Spinal cord (tissue), 10 donors: ENCODE measurements around the gene INO80. TPM values are rescaled to one million over a fixed set of nuclear protein-coding genes. Genes with fewer than 3 reads are reported as not detected.
"Not testable (repeated sequence)": the region's sequence is repeated elsewhere in the genome, so short reads cannot be mapped to it uniquely, and the experiment has no call there.

ENCODE experiments used
- DNase-seq, 6 donors: peaks; one replicate each; pipeline versions ENCODE4 v3.0.0 to v3.0.0-alpha.2; 2013 to 2015; ENCODE audit warnings: low spot score in 6 of 6, low read depth in 4 of 6
- H3K27ac ChIP-seq: one replicate; pipeline ENCODE4 v1.5.1; 2013; ENCODE audit warnings: low read depth, low read length, control low read depth
- H3K27me3 ChIP-seq: one replicate; pipeline ENCODE4 v1.6.1; 2013; ENCODE audit warnings: low read length; ENCODE audit not compliant: control insufficient read depth, insufficient read depth
- H3K36me3 ChIP-seq: one replicate; pipeline ENCODE4 v1.6.1; 2013; ENCODE audit warnings: low read length; ENCODE audit not compliant: control insufficient read depth, insufficient read depth
- H3K4me1 ChIP-seq: one replicate; pipeline ENCODE4 v1.6.1; 2013; ENCODE audit warnings: low read length; ENCODE audit not compliant: control insufficient read depth, insufficient read depth
- H3K4me3 ChIP-seq: one replicate; pipeline ENCODE4 v1.5.1; 2013; ENCODE audit warnings: low read depth, low read length, control low read depth
- H3K9me3 ChIP-seq: one replicate; pipeline ENCODE4 v1.6.1; 2013; ENCODE audit warnings: low read length; ENCODE audit not compliant: control insufficient read depth, insufficient read depth
- WGBS: methylation state at CpG from one replicate; pipeline ENCODE4 v1.1.5; 2013; ENCODE audit warnings: missing lambda C conversion rate; ENCODE audit not compliant: insufficient coverage; 5-methylcytosine and 5-hydroxymethylcytosine counted together
- polyA plus RNA-seq, 2 donors: library from polyadenylated mRNA; unstranded; fragments of 120-200 nt; gene quantifications; one replicate each; pipeline ENCODE4 v1.2.1, GENCODE V29; 2013; ENCODE audit not compliant: insufficient read length in 2 of 2
- total RNA-seq, 2 donors: library from RNA; depleted of rRNA in 1 of 2; stranded (reverse); fragments of 120-200 nt in 1 of 2; fragments of >200 nt in 1 of 2; gene quantifications; one replicate each; pipeline versions ENCODE4 v1.2.3 to v1.2.4, GENCODE V29; 2013 to 2014
- donor health status: healthy.

Gene INO80
- total and polyA plus RNA-seq, 4 donors = 15.9 to 27.8 (median 19.3) TPM

- H3K27me3 ChIP-seq = no peaks in the 10 kb centered on the region
- no peak overlapping the region for H3K27ac ChIP-seq
- H3K4me3 ChIP-seq = no peak overlapping the region
- H3K36me3 ChIP-seq = no peaks in the 10 kb centered on the region
- peaks cover 18% of the 10 kb centered on the region for H3K4me1 ChIP-seq
- H3K9me3 ChIP-seq = no peaks in the 10 kb centered on the region
- no peak for DNase-seq
- 87% methylated on average over 12 of the region's 12 CpGs for WGBS
Observed at GRCh38 chr15:40963201-40963600, 152.9 kb downstream of the INO80 start.

- not testable (repeated sequence) for H3K36me3 ChIP-seq, H3K9me3 ChIP-seq, DNase-seq, H3K27ac ChIP-seq, H3K27me3 ChIP-seq, H3K4me3 ChIP-seq
- H3K4me1 ChIP-seq = peaks cover 26% of the 10 kb centered on the region
- WGBS = 90% methylated on average over 12 of the region's 14 CpGs
Observed at GRCh38 chr15:40962317-40962716, 153.8 kb downstream of the INO80 start.

GRCh38 chr15:40961740-40962139, 154.3 kb downstream of the INO80 start:
- not testable (repeated sequence) for H3K36me3 ChIP-seq, DNase-seq, H3K27ac ChIP-seq, H3K4me3 ChIP-seq, H3K27me3 ChIP-seq, H3K9me3 ChIP-seq
- H3K4me1 ChIP-seq = peaks cover 30% of the 10 kb centered on the region
- WGBS = 97% methylated on average over 10 of the region's 25 CpGs

- 82% methylated on average over 9 of the region's 11 CpGs for WGBS
- no peak for DNase-seq
- H3K9me3 ChIP-seq = no peaks in the 10 kb centered on the region
- H3K27me3 ChIP-seq = no peaks in the 10 kb centered on the region
- no peak overlapping the region for H3K27ac ChIP-seq
- no peak overlapping the region for H3K4me3 ChIP-seq
- H3K36me3 ChIP-seq = peaks cover 12% of the 10 kb centered on the region
- H3K4me1 ChIP-seq = peaks cover 33% of the 10 kb centered on the region
Observed at GRCh38 chr15:40960925-40961324, 155.2 kb downstream of the INO80 start.

GRCh38 chr15:40960151-40960885, 155.8 kb downstream of the INO80 start:
- no peak for DNase-seq
- Histone ChIP-seq H3K4me3 (no peak overlapping the region), H3K27me3 (no peaks in the 10 kb centered on the region), H3K4me1 (peaks cover 37% of the 10 kb centered on the region), H3K27ac (no peak overlapping the region), H3K9me3 (no peaks in the 10 kb centered on the region), H3K36me3 (peaks cover 18% of the 10 kb centered on the region)
- 85% methylated on average over 16 of the region's 16 CpGs for WGBS

GRCh38 chr15:40959331-40960141, 156.5 kb downstream of the INO80 start:
- H3K27ac ChIP-seq = no peak overlapping the region
- H3K4me1 ChIP-seq = peaks cover 41% of the 10 kb centered on the region
- no peaks in the 10 kb centered on the region for H3K9me3 ChIP-seq
- WGBS = 52% methylated on average over 12 of the region's 22 CpGs
- no peak for DNase-seq
- H3K36me3 ChIP-seq = peaks cover 22% of the 10 kb centered on the region
- no peak overlapping the region for H3K4me3 ChIP-seq
- no peaks in the 10 kb centered on the region for H3K27me3 ChIP-seq

GRCh38 chr15:40958723-40959122, 157.4 kb downstream of the INO80 start:
- Histone ChIP-seq H3K4me3 (no peak overlapping the region), H3K4me1 (peaks cover 47% of the 10 kb centered on the region), H3K9me3 (no peaks in the 10 kb centered on the region), H3K27ac (no peak overlapping the region), H3K36me3 (peaks cover 22% of the 10 kb centered on the region), H3K27me3 (no peaks in the 10 kb centered on the region)
- WGBS = 96% methylated on average over 8 of the region's 8 CpGs
- no peak for DNase-seq

GRCh38 chr15:40958146-40958545, 157.9 kb downstream of the INO80 start:
- 85% methylated on average over 6 of the region's 6 CpGs for WGBS
- H3K4me3 ChIP-seq = no peak overlapping the region
- no peak for DNase-seq
- peaks cover 52% of the 10 kb centered on the region for H3K4me1 ChIP-seq
- peaks cover 4% of the 10 kb centered on the region for H3K27me3 ChIP-seq
- H3K36me3 ChIP-seq = peaks cover 22% of the 10 kb centered on the region
- H3K27ac ChIP-seq = no peak overlapping the region
- no peaks in the 10 kb centered on the region for H3K9me3 ChIP-seq

GRCh38 chr15:40957581-40958051, 158.5 kb downstream of the INO80 start:
- Histone ChIP-seq H3K4me1 (peaks cover 56% of the 10 kb centered on the region), H3K27ac (no peak overlapping the region), H3K4me3 (no peak overlapping the region), H3K36me3 (peaks cover 22% of the 10 kb centered on the region), H3K9me3 (no peaks in the 10 kb centered on the region), H3K27me3 (peaks cover 6% of the 10 kb centered on the region)
- peak in 4 of 6 donors; percentile 36 to 86 (median 54) for DNase-seq
- WGBS = 57% methylated on average over 6 of the region's 9 CpGs
